ENCODE measurements around the gene THAP12. TPM values are rescaled to one million over a fixed set of nuclear protein-coding genes. Genes with fewer than 3 reads are reported as not detected.
"Not testable (repeated sequence)": the region's sequence is repeated elsewhere in the genome, so short reads cannot be mapped to it uniquely, and the experiment has no call there.

The THAP12 gene
- polyA plus RNA-seq, 4 donors, result 71.3 to 101 (median 95.6) TPM

DNA sequence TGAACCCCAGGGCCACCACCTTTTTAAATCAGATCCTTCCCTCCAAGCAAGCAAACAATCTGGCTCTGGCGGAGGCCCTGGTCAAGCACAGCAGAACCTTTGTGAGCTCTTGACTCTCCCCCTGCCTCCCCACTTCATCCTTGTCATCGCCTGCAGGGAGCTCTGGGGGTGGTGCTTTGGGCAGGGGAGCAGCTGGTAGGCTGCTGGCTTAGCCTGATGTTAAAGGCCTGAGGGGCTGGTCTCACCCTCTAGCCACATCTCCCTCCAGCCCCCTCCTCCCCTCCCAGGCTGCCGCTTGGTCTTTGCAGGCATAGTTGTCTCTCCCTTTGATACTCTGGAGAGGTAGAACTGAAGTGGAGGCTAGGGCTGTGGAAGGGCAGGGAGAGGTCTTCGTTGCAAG lies 50.9 kb downstream of the THAP12 start:
- no peak for DNase-seq (ENCODE audit: low read depth in 4 of 4, low spot score in 3 of 4)

DNA sequence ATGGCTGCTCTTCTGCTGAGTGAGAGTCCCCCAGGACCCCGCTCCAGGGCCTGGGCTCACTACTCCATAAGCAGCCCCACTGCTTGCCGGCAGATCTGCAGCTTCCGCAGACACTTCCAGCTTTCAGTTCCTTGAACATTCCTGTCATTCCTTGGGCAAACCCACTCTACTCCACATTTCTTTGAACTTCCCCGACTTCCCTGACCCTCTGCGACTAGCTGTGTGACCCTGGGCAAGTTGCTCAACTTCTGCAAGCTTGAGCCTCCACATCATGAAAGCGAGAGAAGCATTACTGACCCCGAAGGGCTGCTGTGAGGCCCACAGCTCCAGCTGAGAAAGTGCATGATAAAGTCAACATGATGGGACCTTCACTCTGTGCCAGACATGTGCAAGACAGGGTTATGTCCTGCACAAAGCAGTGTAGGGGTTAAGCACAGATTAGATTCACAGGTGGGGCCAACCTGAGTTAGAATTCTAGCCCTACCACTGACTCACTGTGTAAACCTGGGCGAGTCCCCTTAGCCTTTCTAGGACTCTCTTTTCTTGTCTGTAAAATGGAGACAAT lies 51.8 kb downstream of the THAP12 start:
- DNase-seq (ENCODE audit: low read depth in 4 of 4, low spot score in 3 of 4), result no peak

DNA sequence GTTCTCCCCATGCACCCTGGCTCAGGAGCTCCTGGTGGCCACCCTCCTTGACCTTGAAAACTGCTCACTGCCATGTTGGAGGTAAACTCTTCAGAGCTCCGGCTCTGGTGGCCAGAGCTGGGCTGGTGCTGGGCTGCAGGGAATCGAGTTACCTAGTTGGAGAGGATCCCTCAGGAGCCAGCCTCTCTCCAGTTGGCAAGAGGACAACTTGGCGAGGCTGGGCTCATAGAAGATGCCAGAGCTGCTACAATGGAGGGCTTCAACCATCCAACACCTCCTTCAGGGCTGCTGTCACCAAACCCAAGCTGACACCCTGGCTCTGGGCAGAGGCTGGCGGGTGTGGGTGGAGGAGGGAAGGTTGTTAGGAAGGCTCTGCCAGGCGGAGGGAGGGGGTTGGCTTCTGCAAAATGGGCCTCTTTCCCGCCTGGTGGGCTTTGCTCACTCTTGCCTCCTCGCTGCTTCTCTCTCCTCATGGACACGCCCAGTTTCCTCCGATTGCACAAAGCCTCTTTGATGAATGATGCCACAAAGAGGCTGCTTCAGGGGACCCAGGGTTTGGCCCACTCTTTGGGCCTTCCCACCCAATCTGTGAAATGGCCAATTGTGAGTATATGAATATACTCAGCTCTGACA lies 53.1 kb downstream of the THAP12 start:
- DNase-seq (ENCODE audit: low read depth in 4 of 4, low spot score in 3 of 4), result no peak

DNA sequence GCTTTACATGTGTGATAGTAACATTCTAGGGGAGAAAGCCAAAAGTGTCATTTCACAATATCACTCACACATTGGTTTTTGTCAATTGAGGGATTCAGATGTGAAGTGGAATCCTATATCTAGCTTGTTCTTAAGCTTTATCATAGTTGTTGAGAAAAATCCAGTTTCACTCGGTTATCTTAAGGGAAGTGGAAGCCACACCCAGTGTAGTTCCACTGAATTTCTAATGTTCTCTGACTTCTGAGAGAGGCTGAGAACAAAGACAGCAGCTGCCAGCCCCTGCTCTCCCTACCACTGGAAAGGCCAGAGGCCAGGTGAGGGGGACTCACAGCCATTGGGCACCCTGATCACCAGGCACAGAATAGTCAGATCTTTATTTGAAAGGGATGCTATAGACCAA lies 53.7 kb downstream of the THAP12 start:
- no peak for DNase-seq (ENCODE audit: low read depth in 4 of 4, low spot score in 3 of 4)

DNA sequence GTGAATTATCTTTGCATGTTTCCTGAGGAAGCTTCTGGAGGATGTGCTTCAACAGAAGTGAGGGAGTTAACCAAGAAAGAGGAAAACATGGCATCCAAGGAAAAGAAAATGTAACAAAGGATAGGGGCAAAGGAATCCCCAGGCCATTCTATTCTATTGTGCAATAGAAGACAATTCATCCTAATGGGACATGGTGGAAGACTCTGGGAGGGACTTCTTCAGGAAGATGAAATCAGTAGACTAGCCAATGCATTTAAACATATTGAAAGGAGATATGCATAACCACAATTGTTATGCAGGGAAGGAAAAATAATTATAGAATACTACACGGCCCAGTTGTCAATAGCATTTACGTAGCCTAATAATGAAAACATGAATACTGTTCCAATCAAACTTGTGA lies 55.7 kb downstream of the THAP12 start:
- no peak for DNase-seq (ENCODE audit: low read depth in 4 of 4, low spot score in 3 of 4)

DNA sequence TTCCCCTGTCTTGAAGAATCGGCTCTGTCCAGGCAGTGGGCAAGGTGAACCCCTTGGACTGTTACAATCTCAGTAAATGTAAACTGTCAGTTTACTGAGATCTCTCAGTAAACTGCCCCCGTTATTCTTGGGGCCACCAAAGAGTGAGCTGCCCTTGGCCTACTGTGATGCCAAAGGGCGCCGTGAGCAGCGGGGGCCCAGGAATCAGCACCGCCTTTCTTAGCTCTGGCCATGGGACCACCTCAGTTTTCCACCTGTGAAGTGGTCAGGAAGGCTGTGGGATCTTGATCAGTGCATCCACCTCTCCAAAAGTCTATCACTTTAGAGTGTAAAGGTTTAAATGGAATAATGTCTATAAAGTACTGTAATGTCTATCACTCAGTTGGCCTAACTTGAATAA lies 57.1 kb downstream of the THAP12 start:
- DNase-seq (ENCODE audit: low read depth in 4 of 4, low spot score in 3 of 4), result no peak

DNA sequence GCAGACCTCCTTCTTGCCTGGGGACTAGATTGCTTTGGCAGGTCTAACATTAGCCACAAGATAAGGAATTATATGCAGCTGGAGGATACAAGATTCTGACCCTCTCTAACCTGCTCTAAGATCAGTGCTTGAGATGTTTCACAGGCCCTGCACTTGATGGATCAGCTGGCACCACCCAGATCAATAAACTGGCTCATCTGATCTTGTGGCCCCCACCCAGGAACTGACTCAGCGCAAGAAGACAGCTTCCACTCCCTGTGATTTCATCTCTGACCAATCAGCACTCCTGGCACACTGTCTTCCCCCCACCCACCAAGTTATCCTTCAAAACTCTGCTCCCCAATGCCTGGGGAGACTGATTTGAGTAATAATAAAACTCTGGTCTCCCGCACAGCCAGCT lies 57.6 kb downstream of the THAP12 start:
- not testable (repeated sequence) for DNase-seq (ENCODE audit: low read depth in 4 of 4, low spot score in 3 of 4)

DNA sequence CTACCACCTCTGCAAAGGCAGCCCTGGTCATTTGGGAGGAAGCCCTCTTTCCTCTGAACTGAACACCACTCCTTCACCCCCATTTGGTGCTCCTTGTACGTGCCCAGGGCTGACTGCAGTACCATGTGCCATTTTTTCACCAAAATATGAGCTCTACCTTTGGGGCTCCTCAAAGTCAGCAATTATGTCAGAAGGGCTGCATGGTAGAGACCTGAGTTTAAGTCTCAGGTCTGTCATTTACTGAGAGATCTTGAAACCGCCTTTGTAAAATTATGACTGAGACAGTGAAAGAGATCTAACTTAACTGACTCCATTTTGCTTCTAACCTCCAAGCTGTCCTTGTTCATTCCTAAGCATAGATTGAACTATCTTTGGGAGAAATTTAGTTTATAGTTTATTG lies 58.0 kb downstream of the THAP12 start:
- no peak for DNase-seq (ENCODE audit: low read depth in 4 of 4, low spot score in 3 of 4)

DNA sequence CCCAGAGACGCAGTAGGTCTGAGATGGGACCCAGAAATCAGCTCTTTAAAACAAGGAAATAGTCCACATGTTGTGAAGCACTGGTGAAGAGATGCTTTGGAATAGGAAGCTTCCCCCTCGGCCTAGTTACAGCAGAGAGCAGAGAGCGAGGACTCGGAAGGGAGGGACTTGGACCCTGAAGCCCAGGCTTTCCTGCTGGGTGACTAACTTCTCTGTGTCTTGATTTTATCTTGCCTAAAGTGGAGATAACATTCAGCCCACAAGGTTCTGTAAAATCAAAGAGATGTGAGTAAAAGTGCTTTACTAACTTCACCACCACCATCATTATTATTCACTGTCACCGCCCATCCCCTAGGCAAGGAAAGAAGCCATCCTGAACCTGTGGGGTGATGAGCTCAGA lies 58.4 kb downstream of the THAP12 start:
- no peak for DNase-seq (ENCODE audit: low read depth in 4 of 4, low spot score in 3 of 4)

DNA sequence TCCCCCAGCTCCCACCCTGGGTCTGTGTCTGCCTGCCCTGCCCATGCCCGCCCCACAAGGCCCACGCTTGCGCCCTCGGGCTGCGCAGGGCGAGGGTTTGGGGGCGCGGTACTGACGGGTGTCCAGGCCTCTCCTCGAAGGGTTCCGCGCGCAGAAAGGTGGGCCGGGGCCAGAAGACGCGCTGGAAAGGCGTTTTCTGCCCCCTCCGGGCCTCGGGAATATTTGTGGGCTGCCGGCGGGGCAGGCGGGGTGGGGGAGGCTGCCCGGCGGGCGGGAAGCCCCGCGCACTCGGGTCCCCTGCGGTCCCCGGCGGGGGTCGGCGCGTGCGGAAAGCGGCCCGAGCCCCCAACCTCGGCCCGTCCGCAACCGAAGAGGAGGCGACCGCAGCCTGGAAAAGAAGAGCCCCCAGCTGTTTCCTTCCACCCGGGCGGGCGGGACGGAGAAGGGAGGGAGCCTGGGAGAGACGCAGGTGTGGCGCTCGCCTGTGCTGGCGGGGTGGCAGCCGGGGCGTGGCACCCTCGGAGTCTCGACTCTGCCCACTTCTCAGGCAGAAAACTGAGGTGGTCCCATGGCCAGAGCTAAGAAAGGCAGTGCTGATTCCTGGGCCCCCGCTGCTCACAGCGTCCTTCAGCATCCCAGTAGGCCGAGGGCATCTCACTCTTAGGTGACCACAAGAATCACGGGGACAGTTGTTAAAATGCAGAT lies 59.0 kb downstream of the THAP12 start:
- DNase-seq (ENCODE audit: low read depth in 4 of 4, low spot score in 3 of 4), result no peak

DNA sequence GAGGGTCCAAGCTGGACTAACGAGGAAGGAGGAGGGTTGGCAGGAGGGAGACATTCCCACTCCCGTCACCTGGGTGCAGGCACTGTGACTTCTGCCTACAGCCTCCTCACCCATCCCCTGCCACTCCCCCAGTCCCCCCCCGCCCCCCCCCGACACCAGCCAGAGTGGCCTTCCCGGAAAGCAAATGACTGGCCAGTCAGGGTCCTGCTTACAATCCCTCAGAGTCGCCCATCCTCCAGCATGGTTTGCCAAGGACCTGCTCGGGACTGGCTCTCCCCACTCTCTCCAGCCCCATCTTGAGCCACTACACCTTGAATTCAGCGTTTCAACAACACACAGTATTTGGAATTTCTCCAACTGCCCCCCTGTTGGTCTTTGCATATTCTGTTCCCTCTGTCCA lies 59.6 kb downstream of the THAP12 start:
- DNase-seq (ENCODE audit: low read depth in 4 of 4, low spot score in 3 of 4), result no peak

DNA sequence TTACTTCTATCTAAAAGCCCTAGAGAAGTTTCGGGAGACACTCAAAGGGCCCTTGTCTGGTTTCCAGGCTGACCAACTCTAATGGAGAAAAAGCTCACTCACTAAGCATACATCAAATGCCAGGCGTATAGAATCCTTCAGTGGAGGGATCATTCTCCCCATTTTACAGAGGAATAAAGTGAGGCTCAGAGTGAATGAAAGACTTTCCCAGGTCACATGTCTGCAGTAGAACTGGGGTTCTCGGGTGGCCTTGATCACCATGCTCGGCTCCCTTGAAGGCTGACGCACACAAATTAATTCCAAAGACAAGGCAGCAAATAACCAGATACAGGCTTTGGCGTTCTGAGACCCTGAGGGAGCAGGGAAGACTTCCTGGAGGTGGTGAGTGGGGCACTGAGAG lies 60.0 kb downstream of the THAP12 start:
- no peak for DNase-seq (ENCODE audit: low read depth in 4 of 4, low spot score in 3 of 4)

DNA sequence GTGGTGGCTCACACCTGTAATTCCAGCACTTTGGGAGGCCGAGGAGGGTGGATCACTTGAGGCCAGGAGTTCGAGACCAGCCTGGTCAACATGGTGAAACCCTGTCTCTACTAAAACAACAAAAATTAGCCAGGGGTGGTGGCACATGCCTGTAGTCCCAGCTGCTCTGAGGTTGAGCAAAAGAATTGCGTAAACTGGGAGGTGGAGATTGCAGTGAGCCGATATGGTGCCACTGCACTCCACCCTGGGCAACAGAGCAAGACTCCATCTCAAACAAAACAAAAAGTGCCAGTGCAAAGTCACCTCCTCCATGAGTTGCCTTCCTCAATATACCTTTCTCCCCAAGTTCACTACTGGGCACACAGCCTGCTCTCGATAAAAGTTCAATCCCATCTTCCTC lies 61.1 kb downstream of the THAP12 start:
- DNase-seq (ENCODE audit: low read depth in 4 of 4, low spot score in 3 of 4), result not testable (repeated sequence)

DNA sequence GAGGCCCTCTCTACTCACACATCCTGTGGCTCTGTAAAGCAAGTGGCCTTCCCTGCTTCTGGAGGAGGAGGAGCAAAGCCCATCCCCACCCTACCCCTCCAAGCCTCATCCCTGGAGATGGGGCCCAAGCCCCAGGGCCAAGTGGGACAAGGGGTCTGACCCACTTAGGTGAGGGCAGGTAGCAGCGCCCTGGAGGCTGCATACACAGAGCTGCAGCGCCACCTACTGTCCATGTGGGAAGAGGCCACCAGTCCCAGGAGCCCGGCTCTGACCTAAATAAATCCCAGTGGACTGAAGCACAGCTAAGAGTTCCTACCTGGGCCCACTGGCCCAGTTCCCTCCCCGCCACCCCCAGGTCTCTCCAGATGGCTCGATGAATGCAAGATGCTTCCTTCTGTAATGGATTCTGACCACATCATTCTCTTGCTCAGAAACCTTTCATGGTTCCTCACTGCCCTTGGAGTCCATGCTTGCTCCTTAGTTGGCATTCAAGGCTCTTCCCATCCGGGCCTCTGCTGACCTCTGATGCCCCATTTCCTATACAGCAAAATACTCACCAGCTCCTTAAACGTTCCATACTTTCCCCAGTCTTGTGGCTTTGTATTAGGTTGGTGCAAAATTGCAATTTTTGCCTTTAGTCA lies 62.1 kb downstream of the THAP12 start:
- DNase-seq (ENCODE audit: low read depth in 4 of 4, low spot score in 3 of 4), result peak; percentile 58 to 78 (median 62)

DNA sequence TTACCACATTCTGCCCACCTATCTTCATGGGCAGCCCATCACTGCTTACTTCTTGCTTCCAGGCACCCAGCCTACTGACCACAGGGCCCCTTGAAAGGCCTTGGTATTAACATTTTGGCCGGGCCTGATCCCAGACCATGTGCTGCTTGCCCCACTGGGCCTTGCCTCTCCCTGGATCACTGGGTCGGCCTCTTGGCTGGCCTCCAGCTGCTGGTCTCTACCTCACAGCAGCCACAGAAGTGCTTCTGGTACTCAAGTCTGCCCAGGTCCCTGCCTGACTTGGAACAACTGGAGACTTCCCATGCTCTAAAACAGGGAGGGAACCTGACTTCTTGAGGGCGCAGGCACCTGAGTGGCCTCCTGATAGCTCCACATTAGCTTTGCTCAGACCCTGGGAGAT lies 63.6 kb downstream of the THAP12 start:
- no peak for DNase-seq (ENCODE audit: low read depth in 4 of 4, low spot score in 3 of 4)

DNA sequence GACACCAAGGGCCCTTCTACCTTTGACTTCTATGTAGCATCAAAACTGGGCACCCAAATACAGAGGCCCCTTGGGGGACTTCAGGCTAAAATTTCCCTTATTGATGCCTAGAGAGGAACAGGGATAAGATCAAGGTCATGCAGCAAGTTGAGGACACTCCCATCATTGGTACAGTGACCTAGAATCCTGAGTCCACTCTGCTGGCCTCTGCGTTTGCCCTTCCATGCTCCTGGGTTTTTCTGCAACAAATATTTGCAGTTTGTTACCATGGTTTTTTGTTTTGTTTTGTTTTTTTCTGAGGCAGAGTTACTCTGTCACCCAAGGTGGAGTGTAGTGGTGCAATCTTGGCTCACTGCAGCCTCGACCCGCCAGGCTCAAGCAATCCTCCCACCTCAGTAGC lies 64.2 kb downstream of the THAP12 start:
- DNase-seq (ENCODE audit: low read depth in 4 of 4, low spot score in 3 of 4), result no peak

DNA sequence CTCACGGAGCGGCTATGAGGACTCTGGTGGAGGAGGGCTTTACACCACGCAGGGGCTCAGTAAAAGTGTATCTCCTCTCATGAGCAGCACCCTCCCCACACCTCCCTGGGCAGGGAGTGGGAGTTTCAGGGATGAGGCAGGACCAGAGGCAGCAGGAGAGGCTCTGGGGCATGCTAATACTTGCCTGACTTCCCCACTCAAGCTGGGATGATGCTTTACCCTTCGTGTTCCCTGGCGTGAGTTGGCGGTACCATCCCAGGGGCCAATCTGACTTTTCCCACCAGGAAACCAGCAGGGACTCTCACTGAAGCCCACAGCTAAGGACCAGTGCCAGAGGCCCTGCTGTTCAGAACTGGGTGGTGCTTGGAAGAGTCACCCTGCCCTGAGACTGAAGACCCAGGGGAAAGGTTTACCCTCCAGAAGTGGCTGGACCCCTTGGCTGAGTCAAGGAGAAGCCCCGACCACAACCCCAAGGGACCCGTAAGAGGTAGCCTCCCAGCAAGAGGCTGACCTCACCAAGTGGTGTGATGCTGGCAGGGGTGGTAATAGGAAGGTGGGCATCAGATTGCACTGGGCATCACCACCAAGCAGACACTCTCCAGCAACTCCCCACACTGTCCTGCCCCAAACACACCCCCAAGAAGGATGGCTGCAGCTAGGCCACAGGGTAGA lies 65.6 kb downstream of the THAP12 start:
- DNase-seq (ENCODE audit: low read depth in 4 of 4, low spot score in 3 of 4), result no peak

DNA sequence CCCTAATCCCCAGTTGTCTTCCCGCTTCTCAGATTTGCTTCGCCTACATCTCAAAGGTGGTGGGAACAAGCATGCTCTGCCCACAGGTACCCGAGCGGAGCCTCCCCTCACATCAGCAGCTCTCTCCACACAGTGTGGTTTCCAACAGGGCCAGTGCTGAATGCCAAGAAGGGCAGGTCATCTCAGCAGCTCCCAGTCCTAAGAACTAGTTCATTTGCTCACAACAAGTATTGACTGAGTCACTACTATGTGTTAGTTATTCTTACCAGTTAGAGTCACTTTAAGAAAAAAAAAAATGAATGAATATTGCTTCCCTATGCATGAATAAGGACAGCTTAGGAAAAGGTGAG lies 66.2 kb downstream of the THAP12 start:
- DNase-seq (ENCODE audit: low read depth in 4 of 4, low spot score in 3 of 4), result no peak

DNA sequence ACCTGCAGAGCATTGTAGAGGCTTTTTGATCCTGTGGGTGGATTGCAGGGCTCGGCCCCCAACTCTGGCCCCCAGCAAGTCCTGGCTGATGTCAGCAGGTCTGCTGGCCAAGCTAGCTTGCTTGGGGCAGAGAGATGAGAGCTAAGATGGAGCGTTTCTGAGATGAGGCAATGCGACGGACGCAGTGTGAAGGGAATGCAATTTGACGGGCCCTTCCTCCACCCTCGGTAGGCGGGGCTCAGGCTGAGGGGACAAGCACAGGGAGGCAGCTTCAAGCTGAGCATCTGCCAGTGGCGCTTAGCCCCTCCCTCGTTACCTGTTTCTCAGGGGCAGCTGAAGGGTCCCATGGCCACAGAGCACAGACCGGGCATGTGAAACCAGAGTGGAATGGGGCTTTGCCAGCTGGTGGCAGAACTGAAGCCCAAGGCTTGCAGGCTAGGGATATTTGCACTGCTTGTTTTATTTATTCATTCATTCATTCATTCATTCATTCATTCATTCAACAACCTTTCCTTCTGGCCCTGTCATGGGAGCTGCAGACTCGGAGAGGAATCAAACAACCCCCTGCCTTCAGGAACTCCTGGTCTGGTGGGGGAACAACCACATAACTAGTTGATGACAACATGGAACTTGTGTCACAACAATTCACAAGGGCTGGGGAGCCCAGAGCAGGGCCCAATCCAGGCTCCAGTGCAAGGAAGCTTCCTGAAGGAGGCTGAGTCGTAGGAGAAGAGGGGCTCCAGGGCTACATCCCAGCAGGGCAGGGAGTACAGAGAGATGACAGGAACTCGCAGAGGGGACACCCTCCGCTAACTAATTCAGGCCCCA lies 66.8 kb downstream of the THAP12 start:
- DNase-seq (ENCODE audit: low read depth in 4 of 4, low spot score in 3 of 4), result no peak

DNA sequence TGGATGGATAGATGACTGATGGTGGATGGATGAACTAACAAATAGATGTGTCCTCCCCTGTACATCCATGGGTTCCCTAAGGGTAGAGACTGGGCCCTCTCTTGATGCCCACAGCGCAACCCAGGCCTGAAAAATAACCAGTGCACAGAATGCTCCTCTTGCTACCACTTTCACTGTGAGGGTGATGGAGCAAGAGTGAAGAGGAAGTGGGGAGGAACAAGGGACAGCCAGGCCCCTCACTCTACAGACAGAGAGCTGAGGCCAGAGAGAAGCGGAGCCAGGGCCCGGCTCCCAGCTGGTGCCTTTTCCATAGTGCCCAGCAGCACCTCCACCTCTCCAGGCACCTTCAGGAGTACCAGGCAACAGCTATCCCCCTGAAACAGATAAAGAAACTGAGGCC lies 67.7 kb downstream of the THAP12 start:
- DNase-seq (ENCODE audit: low read depth in 4 of 4, low spot score in 3 of 4), result no peak

All from right renal pelvis (tissue), 4 donors.